ENCODE data around the gene ADCY3. TPM values are rescaled to one million over a fixed set of nuclear protein-coding genes. Genes with fewer than 3 reads are reported as not detected.
A peak's percentile ranks its signal among the peaks of the same experiment; 100 is the strongest.

The ADCY3 gene
- total and polyA plus RNA-seq, 9 of the 15 experiments (the other 6 are each of a cell fraction or from before 2014, with no cell fraction given) = 1.5 to 54.8 (median 26.3) TPM

GRCh38 chr2:24874035-24874434 lies 46.0 kb downstream of the ADCY3 start:
- DNase-seq (ENCODE audit: extremely low read depth in 1 of 4, low spot score in 3 of 4) (no peak), ATAC-seq (no peak), FAIRE-seq (no peak)
- in situ Hi-C loops (cut with MboI) (no loop called here), intact Hi-C loops (cut with micrococcal nuclease) (no loop called here)
- Histone ChIP-seq H3K4me3 (no peak overlapping the region), H3K27me3 (ENCODE audit: control insufficient read depth in 2 of 2, insufficient read depth in 2 of 2, low read length in 2 of 2) (no peaks in the 10 kb centered on the region), H2AFZ (ENCODE audit: low read depth, low read length) (no peak overlapping the region), H3K4me2 (ENCODE audit: insufficient read depth, low read length) (no peak overlapping the region), H3K4me1 (replicated peaks in 1 of 2; ENCODE audit: control insufficient read depth in 2 of 2, insufficient read depth in 2 of 2, low read length in 2 of 2) (peaks cover 0 to 19% of the 10 kb centered on the region in 2 experiments; a peak in 3 of 5 replicates), H4K20me1 (replicated peaks; ENCODE audit: control insufficient read depth, insufficient read depth, low read length) (peaks cover 5% of the 10 kb centered on the region; the same call in 1 of the 2 replicates), H3K9ac (ENCODE audit: insufficient read depth in 1 of 2, low read depth in 2 of 2, low read length in 2 of 2) (0 out of 4 replicates have a peak overlapping the region, but pooled peaks of 1 of the 2 experiments have one; percentile 42), H3K27ac (ENCODE audit: extremely low read depth, low read depth, low read length) (no peak overlapping the region), H3K36me3 (ENCODE audit: control insufficient read depth, insufficient read depth, low read length) (peaks cover 17% of the 10 kb centered on the region; the same call in 2 of the 3 replicates), H3K9me3 (replicated peaks; ENCODE audit: control insufficient read depth, insufficient read depth, low read depth, low read length) (no peaks in the 10 kb centered on the region), H3K79me2 (ENCODE audit: control insufficient read depth, insufficient read depth, low read length) (no peaks in the 10 kb centered on the region), H3K9me1 (ENCODE audit: control insufficient read depth, insufficient read depth, low read length) (no peaks in the 10 kb centered on the region)
- POLR2A ChIA-PET = interaction anchor here (0.6 to 1.3 kb wide), 2 partner anchors 10 to 20 kb away, joined by 3 read pairs; no protein-coding TSS in a partner anchor
- CTCF ChIA-PET (ENCODE audit: low intra/inter-chr PET ratio) = no interaction called here
- no TSS peak for BruUV-seq (replicated peaks)
- TF ChIP-seq HLTF (IDR thresholded peaks at IDR 0.05) (no peak), ZBTB5 (IDR thresholded peaks at IDR 0.05) (no peak), TCFL5 (CRISPR knock-in tag; conservative IDR thresholded peaks at IDR 0.05) (no peak), RFX1 (IDR thresholded peaks at IDR 0.05) (no peak), THRAP3 (IDR thresholded peaks at IDR 0.05; ENCODE audit: borderline replicate concordance) (no peak), SNIP1 (IDR thresholded peaks at IDR 0.05; ENCODE audit: low read depth) (no peak), NFE2L1 (tag; IDR thresholded peaks at IDR 0.05; ENCODE audit: borderline replicate concordance, low read depth) (no peak), HES1 (IDR thresholded peaks at IDR 0.05; ENCODE audit: low read depth) (no peak)
- WGBS (ENCODE audit: insufficient coverage, low coverage, missing lambda C conversion rate) = 77% methylated on average over 7 of the region's 9 CpGs
